SK-N-MC (cell line): Measurements from ENCODE around the gene ANXA6.

ENCODE experiments used
- EZH2 ChIP-seq: fragments of 200-600 bp; sonication (generic); IDR thresholded peaks from one replicate; pipeline ENCODE4 v1.6.1; 2017; ENCODE audit warnings: antibody characterized with exemption
- POLR2AphosphoS5 ChIP-seq: IDR thresholded peaks from 2 replicates; pipeline ENCODE4 v1.6.1; 2012; ENCODE audit warnings: mild to moderate bottlenecking, low read depth, low read length, borderline replicate concordance

GRCh38 chr5:151077419-151077818 lies 80.2 kb downstream of the ANXA6 start:
- TF ChIP-seq EZH2 (no peak), POLR2AphosphoS5 (no peak)
